Measurements from ENCODE around the gene UMODL1. TPM values are rescaled to one million over a fixed set of nuclear protein-coding genes. Genes with fewer than 3 reads are reported as not detected.

The UMODL1 gene
- total and polyA plus RNA-seq, 2 donors from 2014 or later: 0.39 TPM; not detected in 1

DNA sequence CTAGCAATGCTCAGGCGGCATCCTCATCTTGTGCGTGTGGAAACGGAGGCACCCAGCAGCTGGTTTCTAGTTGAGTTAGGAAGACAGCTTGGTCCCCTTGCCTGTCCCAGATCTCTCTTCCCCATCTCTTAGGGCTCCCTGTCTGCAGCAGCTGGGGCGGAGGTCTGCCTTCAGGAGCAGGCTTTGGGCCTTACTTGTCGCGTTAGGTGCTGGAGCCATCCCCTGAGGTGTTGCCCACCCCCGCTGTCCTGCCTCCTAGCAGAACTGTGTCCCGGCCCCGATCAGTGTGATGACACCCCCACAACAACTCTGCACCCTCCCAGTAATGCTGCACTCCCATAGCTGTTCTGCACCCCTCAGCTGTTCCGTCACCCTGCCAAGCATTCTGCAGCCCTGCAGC is 40.7 kb downstream of the UMODL1 start:
- DNase-seq (peak in 1 of 5 donors; percentile 54), FAIRE-seq (no peak)

GRCh38 chr21:42112238-42112637 is 41.1 kb downstream of the UMODL1 start:
- H3K4me1 ChIP-seq (ENCODE audit: control insufficient read depth in 2 of 3, insufficient read depth in 2 of 3, low read depth in 1 of 3, low read length in 3 of 3): peaks cover 0 to 2% (median under 1%) of the 10 kb centered on the region in 3 donors
- no peak overlapping the region for H3K9ac ChIP-seq (ENCODE audit: low read length in 3 of 3)
- no peaks in the 10 kb centered on the region for H3K9me3 ChIP-seq (ENCODE audit: control insufficient read depth in 2 of 3, insufficient read depth in 1 of 3, low read length in 3 of 3)
- H3K27me3 ChIP-seq (ENCODE audit: control insufficient read depth, insufficient read depth, low read length): no peaks in the 10 kb centered on the region
- no peak overlapping the region for H3K4me3 ChIP-seq (ENCODE audit: low read length in 3 of 3)
- peak in 2 of 5 donors; percentile 10 to 48 for DNase-seq
- no peak overlapping the region for H3K27ac ChIP-seq (ENCODE audit: low read depth in 2 of 2, low read length in 2 of 2)
- no peak for FAIRE-seq
- TF ChIP-seq, protein P1, sequence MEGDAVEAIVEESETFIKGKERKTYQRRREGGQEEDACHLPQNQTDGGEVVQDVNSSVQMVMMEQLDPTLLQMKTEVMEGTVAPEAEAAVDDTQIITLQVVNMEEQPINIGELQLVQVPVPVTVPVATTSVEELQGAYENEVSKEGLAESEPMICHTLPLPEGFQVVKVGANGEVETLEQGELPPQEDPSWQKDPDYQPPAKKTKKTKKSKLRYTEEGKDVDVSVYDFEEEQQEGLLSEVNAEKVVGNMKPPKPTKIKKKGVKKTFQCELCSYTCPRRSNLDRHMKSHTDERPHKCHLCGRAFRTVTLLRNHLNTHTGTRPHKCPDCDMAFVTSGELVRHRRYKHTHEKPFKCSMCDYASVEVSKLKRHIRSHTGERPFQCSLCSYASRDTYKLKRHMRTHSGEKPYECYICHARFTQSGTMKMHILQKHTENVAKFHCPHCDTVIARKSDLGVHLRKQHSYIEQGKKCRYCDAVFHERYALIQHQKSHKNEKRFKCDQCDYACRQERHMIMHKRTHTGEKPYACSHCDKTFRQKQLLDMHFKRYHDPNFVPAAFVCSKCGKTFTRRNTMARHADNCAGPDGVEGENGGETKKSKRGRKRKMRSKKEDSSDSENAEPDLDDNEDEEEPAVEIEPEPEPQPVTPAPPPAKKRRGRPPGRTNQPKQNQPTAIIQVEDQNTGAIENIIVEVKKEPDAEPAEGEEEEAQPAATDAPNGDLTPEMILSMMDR (IDR thresholded peaks at IDR 0.05; ENCODE audit: borderline replicate concordance, extremely low read depth, insufficient read depth): no peak
- intact Hi-C loops (cut with DNase I): loop anchor here (10.0 kb wide), 1 partner anchor 287 kb away; no protein-coding TSS in a partner anchor
- no peaks in the 10 kb centered on the region for H3K36me3 ChIP-seq (ENCODE audit: control insufficient read depth in 2 of 3, insufficient read depth in 3 of 3, low read length in 3 of 3)

More for the DNA sequence above, 40.7 kb downstream of the UMODL1 start:
- H3K36me3 ChIP-seq (ENCODE audit: control insufficient read depth in 2 of 3, insufficient read depth in 3 of 3, low read length in 3 of 3): no peaks in the 10 kb centered on the region
- no peak overlapping the region for H3K27ac ChIP-seq (ENCODE audit: low read depth in 2 of 2, low read length in 2 of 2)
- peaks cover 0 to 2% (median 0%) of the 10 kb centered on the region in 3 donors for H3K4me1 ChIP-seq (ENCODE audit: control insufficient read depth in 2 of 3, insufficient read depth in 2 of 3, low read depth in 1 of 3, low read length in 3 of 3)
- no peak overlapping the region for H3K9ac ChIP-seq (ENCODE audit: low read length in 3 of 3)
- H3K4me3 ChIP-seq (ENCODE audit: low read length in 3 of 3): no peak overlapping the region
- H3K9me3 ChIP-seq (ENCODE audit: control insufficient read depth in 2 of 3, insufficient read depth in 1 of 3, low read length in 3 of 3): no peaks in the 10 kb centered on the region
- TF ChIP-seq, protein P1 (IDR thresholded peaks at IDR 0.05; ENCODE audit: borderline replicate concordance, extremely low read depth, insufficient read depth): no peak
- H3K27me3 ChIP-seq (ENCODE audit: control insufficient read depth, insufficient read depth, low read length): no peaks in the 10 kb centered on the region
- intact Hi-C loops (cut with DNase I): loop anchor here (10.0 kb wide), 1 partner anchor 287 kb away; no protein-coding TSS in a partner anchor

- TF ChIP-seq, protein P1 (IDR thresholded peaks at IDR 0.05; ENCODE audit: borderline replicate concordance, extremely low read depth, insufficient read depth): no peak
- H3K4me1 ChIP-seq (ENCODE audit: control insufficient read depth in 2 of 3, insufficient read depth in 2 of 3, low read depth in 1 of 3, low read length in 3 of 3): peaks cover 0 to 2% (median 0%) of the 10 kb centered on the region in 3 donors
- DNase-seq (peak in 2 of 5 donors; percentile 18 to 65), FAIRE-seq (no peak)
- H3K27me3 ChIP-seq (ENCODE audit: control insufficient read depth, insufficient read depth, low read length): no peaks in the 10 kb centered on the region
- no peak overlapping the region for H3K27ac ChIP-seq (ENCODE audit: low read depth in 2 of 2, low read length in 2 of 2)
- H3K9ac ChIP-seq (ENCODE audit: low read length in 3 of 3): no peak overlapping the region
- no peak overlapping the region for H3K4me3 ChIP-seq (ENCODE audit: low read length in 3 of 3)
- intact Hi-C loops (cut with DNase I): loop anchor here (10.0 kb wide), 1 partner anchor 288 kb away; no protein-coding TSS in a partner anchor
- no peaks in the 10 kb centered on the region for H3K36me3 ChIP-seq (ENCODE audit: control insufficient read depth in 2 of 3, insufficient read depth in 3 of 3, low read length in 3 of 3)
- H3K9me3 ChIP-seq (ENCODE audit: control insufficient read depth in 2 of 3, insufficient read depth in 1 of 3, low read length in 3 of 3): no peaks in the 10 kb centered on the region
These were observed 41.7 kb downstream of the UMODL1 start for GRCh38 chr21:42112857-42113256.

Measured in kidney (tissue), 14 donors.